Retinal pigment epithelial cell (primary cell): ENCODE results near the gene ATP1A2.
A peak's percentile ranks its signal among the peaks of the same experiment; 100 is the strongest.

Experiments
- DNase-seq: peaks from one replicate; pipeline ENCODE4 v3.0.0-alpha.2; 2010; ENCODE audit warnings: low read depth
- H3K4me3 ChIP-seq: 2 replicates; pipeline ENCODE4 v1.5.1; 2011; ENCODE audit warnings: mild to moderate bottlenecking, low read length, control low read depth, moderate library complexity
- TF ChIP-seq, protein P1 (sequence below): conservative IDR thresholded peaks from 2 replicates; pipeline ENCODE4 v1.5.1; 2011; ENCODE audit warnings: low read depth, low read length, control low read depth, inconsistent platforms

Gene ATP1A2

DNA sequence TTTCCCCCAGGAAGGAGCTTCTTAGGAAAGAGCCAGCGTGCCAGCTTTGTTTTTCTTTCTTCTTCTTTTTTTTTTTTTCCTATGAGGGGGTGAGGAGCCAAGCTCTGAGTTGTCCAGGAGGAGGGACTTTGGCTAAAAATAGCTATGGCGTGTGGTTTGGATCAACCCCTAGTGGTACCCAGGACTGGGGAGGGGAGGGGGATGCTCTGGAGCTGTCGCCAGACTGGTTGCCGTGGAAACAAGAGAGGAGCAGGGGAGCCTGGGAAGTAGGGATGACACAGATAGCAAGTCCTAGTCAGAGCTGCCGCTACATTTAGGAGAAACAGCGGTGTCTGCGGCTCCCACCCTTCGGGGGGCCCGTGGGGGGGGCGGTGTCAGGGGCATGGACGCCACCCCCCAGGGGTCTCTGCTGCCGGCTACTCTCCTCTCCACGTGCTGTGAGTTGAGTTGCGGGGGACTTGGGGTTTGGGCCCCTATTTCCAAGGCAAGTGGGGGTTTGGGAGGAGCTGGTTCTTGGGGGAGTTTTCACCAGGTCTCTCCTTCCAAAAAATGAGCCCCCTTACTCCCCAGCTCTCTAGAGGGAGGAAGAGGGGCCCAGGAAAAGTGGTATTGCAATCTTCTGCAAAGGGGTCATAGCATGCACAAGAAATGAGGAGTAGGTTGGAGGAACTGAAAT lies 34.2 kb upstream of the ATP1A2 start, which contains the start of gene KCNJ9:
Gene KCNJ9, plus strand, starts transcription at position 278 of the 676 bp plus-strand sequence. CDS start 2,493 bp downstream, outside the sequence.
- TF ChIP-seq, protein P1, sequence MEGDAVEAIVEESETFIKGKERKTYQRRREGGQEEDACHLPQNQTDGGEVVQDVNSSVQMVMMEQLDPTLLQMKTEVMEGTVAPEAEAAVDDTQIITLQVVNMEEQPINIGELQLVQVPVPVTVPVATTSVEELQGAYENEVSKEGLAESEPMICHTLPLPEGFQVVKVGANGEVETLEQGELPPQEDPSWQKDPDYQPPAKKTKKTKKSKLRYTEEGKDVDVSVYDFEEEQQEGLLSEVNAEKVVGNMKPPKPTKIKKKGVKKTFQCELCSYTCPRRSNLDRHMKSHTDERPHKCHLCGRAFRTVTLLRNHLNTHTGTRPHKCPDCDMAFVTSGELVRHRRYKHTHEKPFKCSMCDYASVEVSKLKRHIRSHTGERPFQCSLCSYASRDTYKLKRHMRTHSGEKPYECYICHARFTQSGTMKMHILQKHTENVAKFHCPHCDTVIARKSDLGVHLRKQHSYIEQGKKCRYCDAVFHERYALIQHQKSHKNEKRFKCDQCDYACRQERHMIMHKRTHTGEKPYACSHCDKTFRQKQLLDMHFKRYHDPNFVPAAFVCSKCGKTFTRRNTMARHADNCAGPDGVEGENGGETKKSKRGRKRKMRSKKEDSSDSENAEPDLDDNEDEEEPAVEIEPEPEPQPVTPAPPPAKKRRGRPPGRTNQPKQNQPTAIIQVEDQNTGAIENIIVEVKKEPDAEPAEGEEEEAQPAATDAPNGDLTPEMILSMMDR, result no peak
- H3K4me3 ChIP-seq, result no peak within 1 kb of the TSS
- no peak for DNase-seq

DNA sequence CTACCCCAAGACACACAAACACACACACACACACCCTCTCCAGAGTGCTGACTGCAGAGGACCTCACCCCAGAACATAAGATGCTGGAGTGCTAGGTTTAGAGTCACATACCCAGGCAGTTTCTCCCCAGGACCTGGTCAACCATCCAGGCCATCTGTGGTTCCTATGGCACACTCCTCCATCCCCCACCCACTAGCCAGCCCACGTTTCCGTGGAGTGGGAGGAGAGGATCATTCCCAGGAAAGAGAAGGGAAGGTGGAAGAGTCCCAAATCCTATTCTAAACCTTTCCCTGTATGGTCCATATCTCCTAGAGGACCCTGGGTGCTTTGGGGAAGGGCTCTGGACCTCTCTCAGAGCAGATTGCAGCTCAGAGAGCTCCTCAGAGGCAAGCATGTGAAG lies 33.1 kb upstream of the ATP1A2 start:
- no peak for DNase-seq
- no peak overlapping the region for H3K4me3 ChIP-seq
- TF ChIP-seq, protein P1, result no peak

DNA sequence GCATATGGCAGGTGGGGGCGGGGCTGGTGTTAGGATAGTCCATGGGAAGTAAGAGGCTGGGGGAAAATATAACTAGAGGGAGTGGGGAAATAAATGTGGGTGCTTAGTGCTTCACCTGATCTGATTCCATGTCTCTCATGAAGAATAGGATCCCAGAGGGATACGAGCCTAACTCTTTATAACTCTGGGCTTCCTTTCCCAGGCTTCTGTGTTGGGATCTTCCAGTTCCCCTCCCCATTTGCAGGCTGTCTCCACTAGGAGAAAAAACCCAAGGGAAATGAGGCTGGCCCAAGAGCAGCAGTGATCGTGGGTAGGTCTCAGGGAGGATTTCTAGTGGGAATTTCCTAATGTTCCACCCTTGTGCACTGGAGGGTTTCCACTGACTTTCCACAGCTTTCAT lies 32.6 kb upstream of the ATP1A2 start:
- no peak for DNase-seq
- no peak overlapping the region for H3K4me3 ChIP-seq
- TF ChIP-seq, protein P1, result no peak

DNA sequence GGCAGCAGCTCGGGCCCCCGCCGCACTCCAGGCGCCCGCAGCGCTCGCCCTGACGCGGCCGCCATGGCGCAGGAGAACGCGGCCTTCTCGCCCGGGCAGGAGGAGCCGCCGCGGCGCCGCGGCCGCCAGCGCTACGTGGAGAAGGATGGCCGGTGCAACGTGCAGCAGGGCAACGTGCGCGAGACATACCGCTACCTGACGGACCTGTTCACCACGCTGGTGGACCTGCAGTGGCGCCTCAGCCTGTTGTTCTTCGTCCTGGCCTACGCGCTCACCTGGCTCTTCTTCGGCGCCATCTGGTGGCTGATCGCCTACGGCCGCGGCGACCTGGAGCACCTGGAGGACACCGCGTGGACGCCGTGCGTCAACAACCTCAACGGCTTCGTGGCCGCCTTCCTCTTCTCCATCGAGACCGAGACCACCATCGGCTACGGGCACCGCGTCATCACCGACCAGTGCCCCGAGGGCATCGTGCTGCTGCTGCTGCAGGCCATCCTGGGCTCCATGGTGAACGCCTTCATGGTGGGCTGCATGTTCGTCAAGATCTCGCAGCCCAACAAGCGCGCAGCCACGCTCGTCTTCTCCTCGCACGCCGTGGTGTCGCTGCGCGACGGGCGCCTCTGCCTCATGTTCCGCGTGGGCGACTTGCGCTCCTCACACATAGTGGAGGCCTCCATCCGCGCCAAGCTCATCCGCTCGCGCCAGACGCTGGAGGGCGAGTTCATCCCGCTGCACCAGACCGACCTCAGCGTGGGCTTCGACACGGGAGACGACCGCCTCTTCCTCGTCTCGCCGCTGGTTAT lies 31.4 kb upstream of the ATP1A2 start:
- DNase-seq, result no peak
- TF ChIP-seq, protein P1, result peak; percentile 75
- H3K4me3 ChIP-seq, result peak overlapping the region; percentile 35

DNA sequence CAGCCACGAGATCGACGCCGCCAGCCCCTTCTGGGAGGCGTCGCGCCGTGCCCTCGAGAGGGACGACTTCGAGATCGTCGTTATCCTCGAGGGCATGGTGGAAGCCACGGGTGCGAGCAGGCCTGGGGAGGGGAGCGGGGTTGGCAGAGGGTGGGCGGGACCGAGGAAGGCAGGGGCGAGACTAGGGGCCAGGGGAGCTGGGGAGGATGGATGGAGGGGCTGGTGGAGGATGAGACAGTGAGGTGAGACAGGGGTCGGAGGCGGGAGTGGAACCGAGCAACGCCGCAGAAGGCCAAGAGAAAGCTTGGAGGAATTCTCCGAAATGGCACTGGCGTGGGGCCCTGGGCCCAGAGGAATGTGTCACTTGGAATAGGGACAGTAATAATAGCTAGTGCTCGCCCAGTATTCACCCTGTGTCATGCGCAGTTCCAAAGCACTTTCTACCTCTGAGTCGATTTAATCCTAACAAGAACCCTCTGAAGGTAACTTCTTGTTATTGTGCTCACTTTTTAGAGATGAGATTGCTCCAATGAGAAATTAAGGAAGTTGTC lies 30.7 kb upstream of the ATP1A2 start:
- DNase-seq, result no peak
- TF ChIP-seq, protein P1, result no peak
- no peak overlapping the region for H3K4me3 ChIP-seq

DNA sequence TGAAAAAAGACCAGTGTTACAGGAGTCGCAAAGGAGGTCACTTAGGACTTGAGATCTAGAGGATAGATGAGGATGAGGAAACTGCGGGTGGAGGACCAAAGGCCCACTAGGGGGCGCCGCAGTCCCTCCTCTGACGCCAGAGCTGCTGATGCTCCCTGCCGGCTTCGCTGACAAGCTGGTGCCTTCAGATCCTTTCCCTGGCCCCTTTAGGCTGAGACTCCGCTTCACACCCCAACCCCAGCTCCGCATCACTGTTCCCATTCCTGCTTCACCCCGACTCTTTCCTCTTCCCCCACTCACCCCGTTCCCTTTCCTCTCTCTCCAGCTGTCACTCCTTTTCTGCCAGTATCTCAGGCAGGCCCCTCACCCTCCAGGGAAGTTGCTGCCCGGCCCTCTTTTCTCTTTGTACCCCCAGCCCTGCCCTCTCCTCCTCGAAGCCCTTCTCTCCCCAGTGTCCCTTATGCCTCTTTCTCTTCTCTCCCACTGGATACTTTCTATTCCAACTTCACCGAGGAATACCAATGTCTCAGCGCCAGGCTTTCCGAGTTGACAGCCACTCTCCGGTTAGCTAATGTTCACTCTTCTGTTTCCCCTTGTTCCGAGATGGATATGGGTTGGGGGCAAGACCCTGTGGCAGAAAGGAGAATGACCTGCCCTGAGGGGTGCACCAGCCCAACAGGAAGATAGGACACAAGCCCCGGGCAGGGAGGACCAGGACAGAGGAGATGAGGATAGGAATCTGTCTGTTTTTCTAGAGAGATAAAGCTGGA lies 29.7 kb upstream of the ATP1A2 start:
- H3K4me3 ChIP-seq, result no peak overlapping the region
- no peak for DNase-seq
- TF ChIP-seq, protein P1, result peak; percentile 95
